GM21390 (cell line): ENCODE data around the gene PPFIBP2.

Experiments used
- ATAC-seq: cut with Tn5 transposase; IDR thresholded peaks from one replicate; pipeline ENCODE4 v1.9.1; 2021; ENCODE audit not compliant: unreplicated experiment

Gene PPFIBP2

GRCh38 chr11:7595016-7595866 lies 81.4 kb downstream of the PPFIBP2 start:
- ATAC-seq: no peak

DNA sequence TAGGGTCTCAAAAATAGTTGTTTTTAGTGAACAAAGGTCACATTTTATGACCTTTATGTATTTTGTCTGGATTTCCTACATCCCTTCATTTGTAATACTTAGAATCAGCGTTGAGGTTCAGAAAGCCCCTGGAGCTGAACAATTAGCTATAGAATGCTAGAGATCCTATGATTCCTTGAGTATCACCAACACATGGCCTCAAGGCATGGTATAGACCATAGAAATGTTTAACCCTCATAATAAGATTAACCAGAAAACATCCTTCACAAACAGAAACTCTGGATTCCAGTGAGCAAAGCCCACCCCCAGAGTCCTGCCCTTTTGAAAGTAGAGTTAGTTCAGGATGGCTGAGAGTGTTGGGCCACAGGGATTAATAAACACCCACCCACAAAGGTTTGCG lies 82.2 kb downstream of the PPFIBP2 start:
- ATAC-seq: no peak

DNA sequence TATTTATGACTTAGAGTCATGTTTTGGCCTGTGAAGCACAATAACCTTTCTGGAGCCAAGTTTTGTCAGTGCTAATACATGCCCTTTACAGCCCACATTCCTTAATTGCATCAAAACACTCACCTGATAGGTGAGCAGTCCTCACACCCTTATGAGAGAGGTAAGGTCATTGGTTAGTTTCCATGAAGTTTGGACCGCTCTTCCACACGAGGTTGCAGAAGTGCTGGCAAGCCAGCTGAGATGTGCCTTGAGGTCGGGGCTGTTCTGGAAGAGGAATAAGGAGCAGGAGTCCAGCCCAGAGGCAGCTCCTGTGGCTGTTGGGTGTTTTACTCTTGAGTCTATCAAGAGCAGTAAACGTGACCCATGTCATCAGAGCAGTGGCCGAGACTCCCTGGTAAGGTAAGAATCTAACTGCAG lies 83.2 kb downstream of the PPFIBP2 start:
- ATAC-seq: no peak

GRCh38 chr11:7597620-7598019 lies 83.8 kb downstream of the PPFIBP2 start:
- no peak for ATAC-seq

DNA sequence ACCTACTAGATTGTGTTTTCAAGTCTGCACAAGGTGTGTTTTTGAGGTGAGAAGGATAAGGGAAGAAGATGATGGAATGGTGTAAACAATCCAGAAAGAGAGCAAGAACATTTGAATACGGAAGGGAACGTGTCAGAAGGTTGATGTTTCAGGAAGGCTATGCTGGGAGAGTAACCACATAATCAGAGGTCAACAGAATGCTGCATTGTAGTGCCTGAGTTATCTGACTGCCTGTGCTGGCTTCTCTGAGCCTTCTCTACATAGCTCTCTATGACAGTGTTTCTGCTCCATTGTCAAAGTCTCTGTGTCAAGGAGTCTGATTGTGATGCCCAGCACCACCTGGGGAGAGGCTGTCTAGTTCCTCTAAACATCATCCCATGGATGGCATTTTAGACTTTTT lies 85.4 kb downstream of the PPFIBP2 start:
- no peak for ATAC-seq

- no peak for ATAC-seq
Measured at GRCh38 chr11:7600205-7600775, 86.5 kb downstream of the PPFIBP2 start.

DNA sequence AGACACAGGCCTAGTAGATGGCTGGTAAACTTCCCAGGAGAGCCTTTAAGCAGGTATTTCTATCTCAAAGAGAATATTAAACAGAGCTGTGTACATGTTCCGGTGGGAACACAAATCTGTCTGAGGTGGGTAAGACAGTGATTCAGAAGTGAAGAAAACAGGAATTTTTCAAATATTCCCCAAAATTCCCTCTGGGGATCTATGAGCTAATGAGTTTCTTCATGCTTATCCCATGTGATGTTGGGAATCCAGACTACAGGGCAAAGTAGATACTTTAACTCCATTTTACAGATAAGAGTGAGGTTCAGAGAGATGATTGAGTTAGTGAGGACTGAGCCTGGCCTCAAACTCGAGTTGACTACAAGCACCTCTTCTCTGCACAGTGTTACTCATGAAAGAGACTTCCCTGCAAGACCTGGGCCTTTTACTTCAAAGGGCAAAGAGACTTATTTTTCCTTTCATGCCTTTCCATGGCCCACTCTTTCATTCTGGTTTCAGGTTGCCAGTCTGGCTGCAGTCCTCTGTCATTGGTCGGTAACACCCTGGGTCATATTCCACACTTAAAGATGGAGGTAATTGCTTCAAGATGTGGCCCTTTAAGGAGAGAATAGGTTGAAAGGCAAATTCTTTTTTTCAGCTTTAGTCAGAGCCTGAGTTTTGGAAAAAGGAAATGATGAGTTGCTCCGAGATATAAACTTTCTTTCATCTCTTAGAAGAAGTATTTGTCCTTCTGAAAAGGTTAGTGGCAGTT lies 89.4 kb downstream of the PPFIBP2 start:
- ATAC-seq: no peak

GRCh38 chr11:7604331-7604955 lies 90.6 kb downstream of the PPFIBP2 start:
- no peak for ATAC-seq

- ATAC-seq: no peak
Measured at GRCh38 chr11:7605186-7605943, 91.6 kb downstream of the PPFIBP2 start.

GRCh38 chr11:7606496-7606895 lies 92.7 kb downstream of the PPFIBP2 start:
- no peak for ATAC-seq

- ATAC-seq: no peak
Measured at GRCh38 chr11:7609015-7609414, 95.2 kb downstream of the PPFIBP2 start.

GRCh38 chr11:7609521-7609920 lies 95.7 kb downstream of the PPFIBP2 start:
- no peak for ATAC-seq

- no peak for ATAC-seq
Measured at GRCh38 chr11:7610393-7610792, 96.6 kb downstream of the PPFIBP2 start.

- ATAC-seq: no peak
Measured at GRCh38 chr11:7611411-7611810, 97.6 kb downstream of the PPFIBP2 start.

GRCh38 chr11:7612056-7612660 lies 98.4 kb downstream of the PPFIBP2 start:
- ATAC-seq: no peak

DNA sequence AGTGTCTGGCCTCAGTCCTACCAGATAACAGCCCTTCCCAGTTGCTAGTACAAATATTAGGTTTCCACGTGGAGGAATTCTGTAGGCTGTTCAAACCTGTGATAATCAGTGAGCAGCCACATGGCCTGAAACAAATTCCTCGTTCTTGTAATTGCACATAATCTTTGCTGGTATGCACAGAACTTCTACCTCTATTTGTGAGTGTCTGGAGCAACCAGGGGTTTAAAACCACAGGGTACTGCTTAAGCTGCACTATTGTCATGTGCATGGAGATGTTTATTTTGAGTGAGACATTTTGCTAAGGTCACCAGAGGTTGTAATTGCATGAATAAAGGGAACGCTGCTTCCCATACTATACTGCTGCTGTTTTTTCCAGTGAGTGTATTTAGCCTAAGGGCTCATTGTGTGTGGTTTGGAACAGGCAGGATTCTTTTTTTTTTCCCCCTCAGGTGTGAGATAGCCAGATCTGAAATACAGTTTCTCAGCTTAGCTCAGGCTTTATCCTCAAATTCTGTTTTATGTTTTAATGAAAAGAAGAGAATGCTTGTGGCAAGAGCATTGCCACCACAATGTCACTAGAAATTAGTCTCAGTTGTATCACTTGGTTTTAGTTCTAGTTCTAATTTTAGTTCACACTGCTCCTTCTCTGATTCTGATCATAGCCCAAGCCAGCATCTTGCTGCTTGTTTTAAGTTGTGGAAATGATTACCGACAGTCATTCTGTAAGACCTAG lies 99.0 kb downstream of the PPFIBP2 start:
- no peak for ATAC-seq

DNA sequence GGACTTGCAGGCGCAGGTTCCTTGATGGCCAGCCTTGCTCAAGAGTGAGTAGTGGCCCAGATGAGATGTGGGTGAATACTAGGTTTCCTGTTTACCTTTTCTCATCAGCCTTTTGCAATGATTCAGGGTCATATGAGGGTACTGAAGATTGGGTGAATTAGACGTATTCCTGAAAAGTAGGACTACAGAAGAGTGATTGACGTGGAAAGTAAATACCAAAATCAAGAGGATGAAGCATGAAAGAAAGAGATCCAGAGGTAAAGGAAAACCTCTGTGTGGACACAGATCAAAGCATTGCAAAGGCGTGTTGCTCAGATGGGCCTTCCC lies 99.6 kb downstream of the PPFIBP2 start:
- no peak for ATAC-seq

DNA sequence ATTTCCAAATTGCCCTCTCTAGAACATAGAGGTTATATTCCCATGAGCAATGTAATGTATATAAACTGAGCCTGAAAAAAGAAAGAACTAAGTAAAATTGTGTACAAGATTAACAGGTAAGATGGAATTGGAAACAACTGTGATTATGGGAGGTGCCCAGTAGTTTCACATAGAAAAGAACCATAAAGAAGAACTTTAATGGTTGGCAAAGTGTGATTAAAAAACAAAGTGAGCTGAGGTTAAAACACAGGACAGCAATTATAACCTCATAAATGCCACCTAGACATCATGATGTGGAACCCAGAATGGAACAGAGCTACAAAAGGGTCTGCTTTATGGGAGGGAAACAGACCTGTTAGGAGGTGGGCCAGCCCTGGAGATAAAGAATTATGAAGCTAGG lies 100.9 kb downstream of the PPFIBP2 start:
- ATAC-seq: no peak

DNA sequence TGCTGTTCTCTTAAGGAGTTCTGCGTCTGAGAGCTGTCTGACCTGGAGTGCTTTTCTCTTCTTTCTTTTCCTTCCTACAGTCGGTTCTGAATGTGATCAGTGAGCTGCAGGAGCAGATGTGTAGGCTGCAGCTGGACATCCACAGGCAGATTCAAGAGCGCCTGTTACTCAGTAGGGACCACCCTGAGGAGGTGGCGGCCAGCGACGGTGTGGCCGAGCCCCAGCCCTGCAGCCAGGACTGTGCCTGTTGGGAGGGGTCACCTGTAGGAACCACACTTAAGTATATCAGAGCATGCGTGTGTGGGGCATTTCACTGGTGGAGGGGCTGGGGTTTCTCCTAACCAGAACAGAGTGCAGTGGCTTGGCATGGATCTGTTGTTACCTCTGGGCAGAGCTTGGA lies 103.2 kb downstream of the PPFIBP2 start:
- no peak for ATAC-seq

DNA sequence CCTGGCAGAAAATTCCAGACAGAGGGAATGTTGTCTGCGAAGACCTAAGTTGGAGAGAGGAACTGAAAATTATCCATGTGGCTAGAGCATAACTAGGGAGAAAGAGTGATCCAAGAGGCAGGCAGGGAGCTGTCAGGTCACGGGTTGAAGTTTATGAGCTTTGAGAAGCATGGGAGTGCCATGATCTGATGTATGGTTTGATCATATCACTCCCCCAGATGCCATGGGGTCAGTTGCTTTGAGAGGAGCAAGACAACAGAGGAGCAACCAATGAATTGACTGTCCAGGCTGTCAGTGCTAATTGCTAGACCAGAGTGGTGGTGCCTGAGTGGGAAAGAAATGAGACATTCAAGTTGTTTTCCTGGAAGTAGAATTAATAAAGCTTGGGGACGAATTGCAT lies 105.5 kb downstream of the PPFIBP2 start:
- ATAC-seq: no peak
